Type B pancreatic cell (in vitro differentiated cells): Measurements from ENCODE around the gene SIX5. TPM values are rescaled to one million over a fixed set of nuclear protein-coding genes. Genes with fewer than 3 reads are reported as not detected.

ENCODE experiments used
- DNase-seq: peaks from one replicate; pipeline ENCODE4 v3.0.0; 2021; ENCODE audit warnings: mixed read lengths; ENCODE audit not compliant: unreplicated experiment; ENCODE audit errors: extremely low spot score
- H3K27ac Mint-ChIP-seq: 2 replicates; pipeline ENCODE4 v1.8.0; 2021; ENCODE audit warnings: mild to moderate bottlenecking, mixed read lengths
- H3K27me3 Mint-ChIP-seq: 2 replicates; pipeline ENCODE4 v1.8.0; 2021; ENCODE audit warnings: mixed read lengths
- H3K36me3 Mint-ChIP-seq: 2 replicates; pipeline ENCODE4 v1.8.0; 2021; ENCODE audit warnings: mixed read lengths
- H3K4me1 Mint-ChIP-seq: one replicate; pipeline ENCODE4 v1.8.0; 2021; ENCODE audit warnings: mixed read lengths; ENCODE audit not compliant: unreplicated experiment
- H3K4me3 Mint-ChIP-seq: 2 replicates; pipeline ENCODE4 v1.8.0; 2021; ENCODE audit warnings: mild to moderate bottlenecking, mixed read lengths
- H3K9me3 Mint-ChIP-seq: 2 replicates; pipeline ENCODE4 v1.8.0; 2021; ENCODE audit warnings: mixed read lengths
- CTCF ChIP-seq: fragments of 200-600 bp; sonication (generic); conservative IDR thresholded peaks from 2 replicates; pipeline ENCODE4 v1.5.0; 2021; ENCODE audit warnings: antibody characterized with exemption, mild to moderate bottlenecking
- total RNA-seq: library from RNA; stranded (reverse); gene quantifications from 2 replicates; pipeline ENCODE4 v1.2.1, GENCODE V29; 2021; ENCODE audit warnings: low replicate concordance

Gene SIX5
- total RNA-seq, 1 donor from 2014 or later: 38.0 TPM

GRCh38 chr19:45745606-45746005 lies 23.4 kb downstream of the SIX5 start:
- no peak overlapping the region for H3K4me3 Mint-ChIP-seq
- no peaks in the 10 kb centered on the region for H3K36me3 Mint-ChIP-seq
- H3K27me3 Mint-ChIP-seq: peaks cover 16% of the 10 kb centered on the region
- no peaks in the 10 kb centered on the region for H3K4me1 Mint-ChIP-seq
- no peak overlapping the region for H3K27ac Mint-ChIP-seq
- H3K9me3 Mint-ChIP-seq: no peaks in the 10 kb centered on the region
- no peak for TF ChIP-seq CTCF
- no peak for DNase-seq

GRCh38 chr19:45742969-45743368 lies 26.1 kb downstream of the SIX5 start:
- no peak for TF ChIP-seq CTCF
- H3K4me1 Mint-ChIP-seq: no peaks in the 10 kb centered on the region
- DNase-seq: no peak
- peaks cover 16% of the 10 kb centered on the region for H3K27me3 Mint-ChIP-seq
- no peak overlapping the region for H3K27ac Mint-ChIP-seq
- no peaks in the 10 kb centered on the region for H3K9me3 Mint-ChIP-seq
- no peaks in the 10 kb centered on the region for H3K36me3 Mint-ChIP-seq
- H3K4me3 Mint-ChIP-seq: no peak overlapping the region

GRCh38 chr19:45739498-45740439 lies 29.3 kb downstream of the SIX5 start:
- Mint-ChIP-seq H3K27me3 (peaks cover 7% of the 10 kb centered on the region), H3K4me1 (no peaks in the 10 kb centered on the region), H3K4me3 (no peak overlapping the region), H3K36me3 (no peaks in the 10 kb centered on the region), H3K27ac (no peak overlapping the region), H3K9me3 (no peaks in the 10 kb centered on the region)
- TF ChIP-seq CTCF: no peak
- no peak for DNase-seq

GRCh38 chr19:45733160-45733810 lies 35.8 kb downstream of the SIX5 start, which contains the start of gene MEIOSIN:
MEIOSIN (plus strand) TSS chr19:45733439; CDS start chr19:45735377, 1,938 bp downstream.
- H3K4me3 Mint-ChIP-seq: no peak within 1 kb of the TSS
- no peak for DNase-seq
- no peaks in the 10 kb centered on the region for H3K36me3 Mint-ChIP-seq
- TF ChIP-seq CTCF: no peak
- no peaks in the 10 kb centered on the region for H3K27me3 Mint-ChIP-seq
- H3K27ac Mint-ChIP-seq: no peak within 1 kb of the TSS
- no peaks in the 10 kb centered on the region for H3K9me3 Mint-ChIP-seq
- H3K4me1 Mint-ChIP-seq: peaks cover 14% of the 10 kb centered on the region

GRCh38 chr19:45730368-45731288 lies 38.4 kb downstream of the SIX5 start, which contains the start of gene FBXO46:
FBXO46 (minus strand) TSS chr19:45730896; CDS start chr19:45713495, 17,401 bp downstream.
- peak within 1 kb of the TSS; percentile 94 for H3K27ac Mint-ChIP-seq
- no peaks in the 10 kb centered on the region for H3K27me3 Mint-ChIP-seq
- peak within 1 kb of the TSS; percentile 99 for H3K4me3 Mint-ChIP-seq
- no peaks in the 10 kb centered on the region for H3K36me3 Mint-ChIP-seq
- peak; percentile 95 for DNase-seq
- peaks cover 17% of the 10 kb centered on the region for H3K4me1 Mint-ChIP-seq
- no peaks in the 10 kb centered on the region for H3K9me3 Mint-ChIP-seq
- TF ChIP-seq CTCF: peak; percentile 24
